Immature natural killer cell (primary cell): Measurements from ENCODE around the gene RANBP3. TPM values are rescaled to one million over a fixed set of nuclear protein-coding genes. Genes with fewer than 3 reads are reported as not detected.

ENCODE experiments used
- DNase-seq, 3 donors: peaks; one replicate each; pipeline ENCODE4 v3.0.0; 2022; ENCODE audit warnings: mixed read lengths in 1 of 3
- H3K27ac Mint-ChIP-seq, 6 donors: one replicate each; pipeline ENCODE4 v1.8.0; 2020; ENCODE audit warnings: mixed read lengths in 6 of 6, mild to moderate bottlenecking in 5 of 6, inconsistent platforms in 4 of 6, moderate library complexity in 3 of 6
- H3K27me3 Mint-ChIP-seq, 3 donors: one replicate each; pipeline ENCODE4 v1.8.0; 2020 to 2021; ENCODE audit warnings: low read depth in 3 of 3, mild to moderate bottlenecking in 3 of 3, mixed read lengths in 3 of 3, moderate library complexity in 3 of 3, inconsistent platforms in 1 of 3
- H3K36me3 Mint-ChIP-seq, 3 donors: one replicate each; pipeline ENCODE4 v1.8.0; 2020; ENCODE audit warnings: mixed read lengths in 3 of 3, inconsistent platforms in 2 of 3, mild to moderate bottlenecking in 2 of 3
- H3K4me1 Mint-ChIP-seq, 2 donors: one replicate each; pipeline ENCODE4 v1.8.0; 2020; ENCODE audit warnings: inconsistent platforms in 2 of 2, mild to moderate bottlenecking in 2 of 2, mixed read lengths in 2 of 2, moderate library complexity in 1 of 2
- H3K4me3 Mint-ChIP-seq, 5 donors: one replicate each; pipeline ENCODE4 v1.8.0; 2020; ENCODE audit warnings: mild to moderate bottlenecking in 5 of 5, mixed read lengths in 5 of 5, inconsistent platforms in 3 of 5, moderate library complexity in 3 of 5
- H3K9me3 Mint-ChIP-seq, 6 donors: one replicate each; pipeline ENCODE4 v1.8.0; 2020; ENCODE audit warnings: mild to moderate bottlenecking in 6 of 6, mixed read lengths in 6 of 6, inconsistent platforms in 4 of 6, moderate library complexity in 3 of 6
- polyA plus RNA-seq, 3 donors: library from polyadenylated mRNA; unstranded; fragments of 300-500 nt; fragmentation: Illumina TruSeq; gene quantifications; one replicate each; pipeline ENCODE4 v1.2.3, GENCODE V29; 2021

The RANBP3 gene
- polyA plus RNA-seq, 3 donors from 2014 or later, result 3.2 to 14.5 (median 4.4) TPM

DNA sequence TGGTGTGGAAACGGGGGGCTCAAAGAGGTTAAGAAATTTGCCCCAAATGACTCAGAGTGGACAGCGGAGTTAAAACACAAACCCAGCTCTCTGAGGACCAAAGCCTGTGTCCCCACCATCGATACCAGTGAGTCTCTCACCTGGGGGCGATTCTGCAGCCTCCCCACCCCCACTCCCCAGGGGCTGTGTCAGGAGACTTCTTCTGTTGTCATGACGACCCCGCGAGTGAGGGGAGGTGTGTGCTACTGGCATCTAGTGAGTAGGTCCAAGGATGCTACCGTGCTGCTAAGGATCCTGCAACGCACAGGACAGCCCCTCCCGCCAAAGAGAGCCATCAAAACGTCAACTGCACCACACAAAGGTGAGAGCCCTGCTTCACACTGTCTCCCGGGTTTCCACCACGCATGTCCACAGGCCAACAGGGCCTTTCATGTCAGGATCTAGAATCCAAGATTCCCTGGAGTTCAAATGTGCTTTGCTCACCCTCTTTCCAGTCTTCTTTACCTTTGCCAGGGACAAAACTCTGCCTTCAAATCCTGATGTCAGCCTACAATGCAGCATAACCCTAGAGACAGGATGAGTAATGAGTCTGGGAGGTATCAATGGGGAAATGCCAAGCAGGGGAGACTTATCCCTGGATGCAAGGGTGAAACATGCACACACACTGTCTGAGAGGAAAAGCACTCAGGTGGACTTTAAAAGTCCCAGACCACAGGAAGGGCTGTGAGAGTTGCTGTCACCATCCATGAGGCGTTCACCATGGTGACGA, 3.9 kb downstream of the RANBP3 start:
- Mint-ChIP-seq H3K27me3 (peaks cover 5 to 6% (median 5%) of the 10 kb centered on the region in 3 donors), H3K9me3 (no peaks in the 10 kb centered on the region), H3K36me3 (no peaks in the 10 kb centered on the region), H3K27ac (peak overlapping the region in 2 of 6 donors; percentile 7 to 34), H3K4me3 (peak overlapping the region in 1 of 5 donors; percentile 2), H3K4me1 (peaks cover 69 to 90% of the 10 kb centered on the region in 2 donors)
- DNase-seq, result no peak

DNA sequence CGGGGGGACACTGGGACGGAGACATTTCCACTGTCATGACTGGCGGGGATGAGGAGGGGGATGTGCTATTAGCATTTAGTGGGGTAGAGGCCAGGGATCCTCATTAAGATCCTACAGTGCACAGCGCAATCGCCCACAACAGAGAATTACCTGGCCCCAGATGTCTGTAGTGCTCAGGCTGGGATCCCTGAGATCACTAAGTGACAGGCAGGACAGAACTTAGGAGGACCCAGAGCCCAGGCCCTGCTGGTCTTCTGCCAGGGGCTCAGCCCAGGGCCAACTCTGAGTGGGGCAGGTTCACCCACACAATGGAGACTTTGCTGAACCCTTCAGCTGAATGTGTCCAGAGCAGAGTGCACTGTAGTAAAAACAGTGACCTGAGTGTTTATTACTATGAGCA, 4.6 kb downstream of the RANBP3 start:
- peaks cover 5 to 6% (median 5%) of the 10 kb centered on the region in 3 donors for H3K27me3 Mint-ChIP-seq
- H3K36me3 Mint-ChIP-seq, result no peaks in the 10 kb centered on the region
- no peaks in the 10 kb centered on the region for H3K9me3 Mint-ChIP-seq
- no peak overlapping the region for H3K4me3 Mint-ChIP-seq
- no peak for DNase-seq
- peaks cover 65 to 88% of the 10 kb centered on the region in 2 donors for H3K4me1 Mint-ChIP-seq
- no peak overlapping the region for H3K27ac Mint-ChIP-seq

DNA sequence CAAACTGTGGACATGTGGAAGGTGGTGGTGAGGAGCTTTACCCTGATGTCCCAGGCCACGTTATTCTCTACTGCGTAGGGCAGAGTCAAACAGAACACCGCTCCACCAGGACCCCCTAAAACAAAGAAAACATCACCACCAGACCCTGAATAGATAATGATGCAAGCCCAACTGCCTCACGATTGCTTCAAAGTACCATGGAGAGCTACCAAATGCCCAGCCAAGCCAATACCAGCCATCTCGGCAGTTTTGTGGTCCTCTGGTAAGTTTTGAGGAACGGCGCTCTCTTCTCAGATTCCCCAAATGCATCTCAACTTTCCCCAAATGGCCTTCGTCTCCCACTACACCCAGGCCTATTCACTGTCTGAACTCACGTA, 5.6 kb downstream of the RANBP3 start:
- Mint-ChIP-seq H3K4me3 (peak overlapping the region in 1 of 5 donors; percentile 56), H3K27me3 (peaks cover 0 to 1% (median 0%) of the 10 kb centered on the region in 3 donors)

DNA sequence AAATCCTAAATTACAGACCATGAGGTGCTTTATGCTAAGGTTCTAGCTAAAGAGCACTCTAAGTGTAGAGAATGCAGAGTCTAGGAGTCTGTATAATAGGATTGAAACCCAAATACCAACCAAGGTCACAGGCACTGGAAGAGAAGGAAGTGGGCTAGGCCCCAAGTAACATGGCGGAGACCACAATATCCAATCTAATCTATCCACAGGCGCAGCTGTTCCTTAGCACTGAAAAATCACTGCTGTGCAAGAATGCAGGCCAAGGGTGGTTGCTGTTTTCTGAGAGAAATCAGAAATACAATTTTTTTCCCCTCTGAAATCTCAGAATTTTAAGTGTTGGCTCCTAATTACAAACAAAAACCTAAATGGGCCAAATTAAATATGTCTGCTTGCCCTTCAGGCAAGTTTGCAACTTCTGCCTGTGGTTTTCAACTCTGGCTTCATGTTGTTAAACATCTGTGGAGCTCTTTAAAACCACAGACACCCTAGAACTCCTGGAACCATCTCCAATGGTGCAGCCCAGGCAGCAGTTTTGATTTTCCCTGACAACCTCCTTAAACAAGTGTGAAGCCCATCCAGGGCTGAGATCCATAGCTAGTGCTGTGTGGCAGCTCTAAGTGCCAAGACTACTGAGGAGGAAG, 6.1 kb downstream of the RANBP3 start:
- peak overlapping the region; percentile 51 to 65 (median 60) for H3K27ac Mint-ChIP-seq
- H3K4me3 Mint-ChIP-seq, result peak overlapping the region in 1 of 5 donors; percentile 3
- no peak for DNase-seq
- H3K36me3 Mint-ChIP-seq, result no peaks in the 10 kb centered on the region
- peaks cover 69 to 93% of the 10 kb centered on the region in 2 donors for H3K4me1 Mint-ChIP-seq
- peaks cover 0 to 1% (median 0%) of the 10 kb centered on the region in 3 donors for H3K27me3 Mint-ChIP-seq
- H3K9me3 Mint-ChIP-seq, result no peaks in the 10 kb centered on the region

More for the DNA sequence above, 5.6 kb downstream of the RANBP3 start:
- DNase-seq, result no peak
- H3K36me3 Mint-ChIP-seq, result no peaks in the 10 kb centered on the region
- H3K4me1 Mint-ChIP-seq, result peaks cover 69 to 93% of the 10 kb centered on the region in 2 donors
- peak overlapping the region; percentile 51 to 77 (median 62) for H3K27ac Mint-ChIP-seq
- no peaks in the 10 kb centered on the region for H3K9me3 Mint-ChIP-seq

DNA sequence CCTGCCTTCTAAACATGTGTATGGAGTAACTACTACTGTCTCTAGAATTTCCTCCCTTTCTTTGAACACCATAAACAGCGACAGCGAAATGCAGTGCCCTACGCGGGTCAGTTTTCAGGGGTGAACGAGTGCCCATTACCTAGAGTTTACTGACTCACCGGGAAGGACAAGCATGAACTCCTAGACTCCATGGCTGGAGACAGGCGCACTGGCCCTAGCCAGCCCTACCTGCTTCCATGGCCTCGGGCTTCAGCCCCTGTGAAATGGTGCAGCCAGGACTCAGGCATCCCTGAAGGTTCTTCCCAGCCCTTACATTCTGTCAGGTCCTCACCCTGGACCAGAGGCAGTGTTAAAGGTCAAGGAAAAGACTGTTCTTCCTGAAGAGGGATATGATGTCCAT, 8.5 kb downstream of the RANBP3 start:
- peaks cover 59 to 91% of the 10 kb centered on the region in 2 donors for H3K4me1 Mint-ChIP-seq
- H3K27me3 Mint-ChIP-seq, result no peaks in the 10 kb centered on the region
- H3K9me3 Mint-ChIP-seq, result no peaks in the 10 kb centered on the region
- H3K36me3 Mint-ChIP-seq, result peaks cover 0 to 4% (median 0%) of the 10 kb centered on the region in 3 donors
- H3K4me3 Mint-ChIP-seq, result no peak overlapping the region
- H3K27ac Mint-ChIP-seq, result peak overlapping the region in 2 of 6 donors; percentile 20 to 61
- no peak for DNase-seq

DNA sequence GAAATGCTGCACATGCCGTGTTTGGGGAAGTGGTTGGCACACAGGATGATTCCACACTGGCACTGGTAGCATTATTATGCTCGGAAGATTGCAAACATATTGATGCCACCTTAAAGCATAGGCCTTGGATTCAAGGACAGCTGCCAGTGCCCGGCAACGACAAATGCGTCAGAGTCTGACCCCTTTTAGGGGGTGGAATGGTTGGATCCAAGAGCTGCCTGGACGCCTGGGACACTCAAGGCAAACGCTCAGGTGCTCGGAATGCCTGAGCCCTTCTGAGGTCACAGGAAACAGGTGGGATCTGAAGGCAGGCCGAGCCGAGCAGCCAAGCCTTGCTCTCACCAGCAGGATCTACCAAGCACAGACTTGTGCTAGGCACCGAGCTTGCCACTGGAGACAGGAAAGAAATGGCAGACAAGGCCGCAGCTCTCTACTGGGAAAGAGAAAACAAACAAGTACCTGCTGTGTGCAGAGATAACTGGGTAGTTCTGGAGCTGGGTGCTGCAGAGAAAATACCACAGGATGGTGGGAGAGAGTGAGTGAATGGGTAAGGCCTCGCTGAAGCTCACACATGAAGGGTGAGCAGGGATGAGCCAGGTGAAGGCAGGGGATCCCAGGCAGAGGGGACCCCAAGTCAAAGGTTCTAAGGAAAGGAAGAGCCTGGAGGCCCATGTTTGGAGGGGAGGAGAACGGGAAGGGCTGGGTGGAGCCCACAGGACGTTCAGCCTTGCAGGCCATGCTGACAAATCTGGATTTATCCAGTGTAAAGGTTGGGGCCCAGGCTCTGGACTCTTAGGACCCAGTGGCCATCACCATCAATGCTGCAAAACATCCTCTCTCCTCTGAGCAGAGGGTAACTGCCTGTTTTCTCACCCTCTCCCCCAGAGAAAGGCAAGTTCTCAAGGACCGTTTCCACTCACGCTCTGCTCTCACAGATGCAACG, 9.2 kb downstream of the RANBP3 start:
- H3K9me3 Mint-ChIP-seq, result no peaks in the 10 kb centered on the region
- no peak for DNase-seq
- H3K4me1 Mint-ChIP-seq, result peaks cover 61 to 93% of the 10 kb centered on the region in 2 donors
- H3K4me3 Mint-ChIP-seq, result no peak overlapping the region
- peaks cover 0 to 4% (median 0%) of the 10 kb centered on the region in 3 donors for H3K36me3 Mint-ChIP-seq
- peak overlapping the region in 3 of 6 donors; percentile 3 to 80 (median 33) for H3K27ac Mint-ChIP-seq
- H3K27me3 Mint-ChIP-seq, result no peaks in the 10 kb centered on the region

DNA sequence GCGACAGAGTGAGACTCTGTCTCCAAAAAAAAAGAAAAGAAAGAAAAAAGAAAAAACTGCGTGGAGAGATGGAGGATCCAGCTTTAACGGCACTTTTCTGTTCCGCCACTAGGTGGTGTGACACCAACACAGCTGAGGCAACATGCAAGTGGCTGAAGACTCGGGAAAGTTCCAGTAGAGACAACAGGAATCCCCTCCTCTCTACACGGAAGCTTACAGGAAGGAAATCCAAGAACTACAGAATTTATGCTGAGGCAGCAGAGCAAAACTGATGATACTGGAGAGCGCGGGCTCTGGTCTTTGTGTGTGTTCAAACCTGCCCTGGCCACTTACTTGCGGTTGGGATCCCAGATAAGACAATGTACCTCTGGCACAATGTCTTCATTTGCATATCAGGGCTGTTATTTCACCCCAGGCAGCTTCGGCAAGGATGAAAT, 9.9 kb downstream of the RANBP3 start:
- DNase-seq, result peak; percentile 35 to 41 (median 39)
- Mint-ChIP-seq H3K27ac (peak overlapping the region; percentile 3 to 87 (median 78)), H3K36me3 (peaks cover 0 to 4% (median 0%) of the 10 kb centered on the region in 3 donors), H3K27me3 (no peaks in the 10 kb centered on the region), H3K9me3 (no peaks in the 10 kb centered on the region), H3K4me3 (no peak overlapping the region), H3K4me1 (peaks cover 68 to 93% of the 10 kb centered on the region in 2 donors)

DNA sequence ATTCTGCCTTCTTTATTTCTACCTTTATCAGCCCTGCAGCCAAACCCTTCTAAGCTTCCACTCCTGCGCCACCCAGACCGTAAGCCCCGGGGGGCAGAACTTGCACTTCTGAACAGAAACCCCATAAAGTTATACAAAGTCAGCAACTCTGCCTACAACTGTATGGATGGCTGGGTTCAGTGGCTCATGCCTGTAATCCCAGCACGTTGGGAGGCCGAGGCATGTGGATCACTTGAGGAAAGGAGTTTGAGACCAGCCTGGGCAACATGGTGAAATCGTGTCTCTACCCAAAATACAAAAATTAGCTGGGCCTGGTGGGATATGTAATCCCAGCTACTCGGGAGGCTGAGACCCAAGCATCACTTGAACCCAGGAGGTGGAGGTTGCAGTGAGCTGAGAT, 10.4 kb downstream of the RANBP3 start:
- no peak for DNase-seq
- H3K27ac Mint-ChIP-seq, result peak overlapping the region in 4 of 6 donors; percentile 3 to 87 (median 76)
- H3K9me3 Mint-ChIP-seq, result no peaks in the 10 kb centered on the region
- no peak overlapping the region for H3K4me3 Mint-ChIP-seq
- H3K4me1 Mint-ChIP-seq, result peaks cover 70 to 93% of the 10 kb centered on the region in 2 donors
- peaks cover 0 to 4% (median 0%) of the 10 kb centered on the region in 3 donors for H3K36me3 Mint-ChIP-seq
- no peaks in the 10 kb centered on the region for H3K27me3 Mint-ChIP-seq

DNA sequence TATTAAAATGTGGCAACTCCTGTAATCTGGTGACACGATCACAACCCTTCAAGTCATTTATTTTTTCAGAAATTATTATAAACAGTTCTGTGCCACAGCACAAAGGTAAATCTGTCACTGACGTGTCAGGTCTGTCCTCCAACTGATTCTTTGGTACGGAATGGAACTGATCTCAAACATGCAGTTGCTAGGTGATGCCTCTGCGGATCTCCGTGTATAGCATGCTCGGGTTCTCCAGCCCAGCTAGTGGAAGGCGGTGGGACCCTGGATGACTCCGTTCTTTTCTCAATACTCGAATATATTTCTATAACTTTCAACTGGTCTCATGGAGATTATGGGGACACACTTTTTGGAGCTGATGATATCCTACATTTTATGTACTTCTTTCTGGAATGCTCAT, 11.0 kb downstream of the RANBP3 start:
- Mint-ChIP-seq H3K27ac (peak overlapping the region in 4 of 6 donors; percentile 31 to 67 (median 46)), H3K27me3 (peaks cover 0 to 3% (median 0%) of the 10 kb centered on the region in 3 donors), H3K4me1 (peaks cover 70 to 93% of the 10 kb centered on the region in 2 donors), H3K4me3 (no peak overlapping the region), H3K36me3 (peaks cover 0 to 4% (median 0%) of the 10 kb centered on the region in 3 donors), H3K9me3 (no peaks in the 10 kb centered on the region)
- no peak for DNase-seq

DNA sequence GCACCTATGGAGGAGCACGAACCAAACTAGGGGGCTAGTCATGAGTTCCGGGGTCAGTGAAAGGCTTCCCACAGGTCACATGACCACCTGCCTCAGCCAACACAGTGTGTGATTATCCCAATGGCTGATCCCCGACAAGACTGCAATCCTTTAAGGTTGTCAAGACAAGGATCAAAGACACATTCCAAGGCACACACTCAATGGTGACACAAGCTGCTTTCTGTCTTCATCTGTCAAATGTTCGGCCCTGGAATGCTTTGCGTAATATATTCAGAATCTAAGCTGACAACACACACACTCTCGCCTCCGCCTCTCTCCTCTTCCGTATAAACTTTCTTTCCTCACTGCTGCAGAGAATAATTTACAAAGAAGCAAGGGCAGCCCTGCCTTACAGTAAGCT, 11.7 kb downstream of the RANBP3 start:
- Mint-ChIP-seq H3K9me3 (no peaks in the 10 kb centered on the region), H3K36me3 (peaks cover 0 to 4% (median 0%) of the 10 kb centered on the region in 3 donors), H3K27me3 (peaks cover 0 to 5% (median 0%) of the 10 kb centered on the region in 3 donors), H3K4me3 (no peak overlapping the region), H3K4me1 (peaks cover 72 to 93% of the 10 kb centered on the region in 2 donors), H3K27ac (peak overlapping the region in 5 of 6 donors; percentile 7 to 96 (median 53))
- no peak for DNase-seq

DNA sequence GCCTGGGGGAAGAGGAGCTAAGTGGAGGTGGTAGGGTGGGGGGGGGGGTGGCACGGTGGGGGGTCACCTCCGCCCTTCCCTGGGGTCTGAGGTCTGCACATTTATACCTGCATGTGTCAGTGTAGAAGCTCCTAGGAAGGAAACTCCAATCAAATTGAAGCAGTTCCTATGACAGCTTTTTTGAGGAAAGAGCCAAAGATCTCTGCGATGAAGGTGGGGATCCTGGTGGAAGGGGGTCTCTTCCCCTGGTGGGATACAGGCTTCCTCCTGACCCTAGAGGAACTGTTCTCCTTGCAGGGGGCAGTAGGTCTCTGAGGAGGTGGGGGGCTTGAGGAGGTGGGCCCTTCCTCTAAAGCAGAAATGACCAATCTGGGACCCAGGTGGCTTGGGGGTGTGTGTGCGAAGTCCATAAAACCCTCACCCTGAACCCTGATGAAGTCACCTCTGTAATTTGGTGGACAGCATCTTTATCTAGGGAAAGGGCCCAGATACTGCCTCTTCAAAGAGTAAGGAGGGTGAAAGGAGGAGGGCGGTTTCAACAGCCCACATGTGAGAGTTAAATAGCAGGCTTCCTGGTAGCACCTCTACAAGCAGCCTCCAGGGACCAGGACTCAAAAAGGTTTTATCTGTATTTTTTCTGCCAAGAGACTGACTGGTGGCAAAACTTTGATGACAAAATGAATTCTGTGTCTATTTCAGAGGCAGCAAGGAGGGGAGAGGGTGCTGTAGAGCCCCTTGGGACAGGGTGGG, 12.9 kb downstream of the RANBP3 start:
- peaks cover 0 to 4% (median 0%) of the 10 kb centered on the region in 3 donors for H3K36me3 Mint-ChIP-seq
- DNase-seq, result no peak

DNA sequence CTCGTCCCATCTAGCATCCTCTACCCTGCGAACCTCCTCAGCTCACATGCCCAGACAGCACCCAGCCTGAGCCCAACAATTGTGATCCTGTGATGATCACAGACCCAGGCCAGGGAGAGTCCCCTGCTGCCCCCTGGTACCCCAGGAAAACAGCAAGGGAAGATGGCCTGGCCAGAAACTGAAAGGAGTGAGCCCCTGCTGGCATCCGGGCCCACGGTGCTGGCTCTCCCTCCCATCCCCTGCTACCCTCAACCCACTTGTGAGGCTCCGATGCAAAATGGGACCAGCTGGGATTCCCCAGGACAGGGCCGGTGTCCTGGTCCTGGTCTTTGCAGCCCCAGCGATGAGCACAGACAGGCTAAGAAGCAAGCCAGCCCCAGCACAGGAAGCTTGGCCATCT, 14.1 kb downstream of the RANBP3 start:
- H3K4me1 Mint-ChIP-seq, result peaks cover 84 to 93% of the 10 kb centered on the region in 2 donors

More for the DNA sequence above, 12.9 kb downstream of the RANBP3 start:
- Mint-ChIP-seq H3K27me3 (peaks cover 0 to 5% (median 0%) of the 10 kb centered on the region in 3 donors), H3K27ac (peak overlapping the region in 5 of 6 donors; percentile 36 to 96 (median 53)), H3K9me3 (no peaks in the 10 kb centered on the region), H3K4me1 (peaks cover 76 to 95% of the 10 kb centered on the region in 2 donors), H3K4me3 (no peak overlapping the region)

More for the DNA sequence above, 14.1 kb downstream of the RANBP3 start:
- no peak overlapping the region for H3K4me3 Mint-ChIP-seq
- DNase-seq, result no peak
- H3K27ac Mint-ChIP-seq, result peak overlapping the region; percentile 69 to 98 (median 96)
- H3K36me3 Mint-ChIP-seq, result peaks cover 0 to 4% (median 0%) of the 10 kb centered on the region in 3 donors
- no peaks in the 10 kb centered on the region for H3K9me3 Mint-ChIP-seq
- peaks cover 0 to 5% (median 0%) of the 10 kb centered on the region in 3 donors for H3K27me3 Mint-ChIP-seq
